HG02973 (cell line): ENCODE data around the gene SFT2D2.
"Not testable (repeated sequence)": the region's sequence is repeated elsewhere in the genome, so short reads cannot be mapped to it uniquely, and the experiment has no call there.

Source experiments
- ATAC-seq: cut with Tn5 transposase; IDR thresholded peaks from one replicate; pipeline ENCODE4 v1.9.1; 2021; ENCODE audit warnings: moderate library complexity; ENCODE audit not compliant: unreplicated experiment

SFT2D2 gene

GRCh38 chr1:168225476-168226190 is at the start of gene SFT2D2:
Gene SFT2D2, plus strand, starts transcription at chr1:168226004. Its CDS starts 76 bp downstream, at chr1:168226080.
- peak; percentile 66 for ATAC-seq

GRCh38 chr1:168178227-168178637 is 47.6 kb upstream of the SFT2D2 start:
- no peak for ATAC-seq

- peak; percentile 86 for ATAC-seq
Observed at GRCh38 chr1:168178638-168179437, 47.0 kb upstream of the SFT2D2 start, which contains the start of gene TIPRL. Gene TIPRL, plus strand, starts transcription at chr1:168178962. Its CDS starts 116 bp downstream, at chr1:168179078.

- ATAC-seq, result peak; percentile 4
Observed at GRCh38 chr1:168179438-168180147, 46.2 kb upstream of the SFT2D2 start.

- no peak for ATAC-seq
Observed at GRCh38 chr1:168180148-168180524, 45.7 kb upstream of the SFT2D2 start.

- not testable (repeated sequence) for ATAC-seq
Observed at GRCh38 chr1:168181063-168181720, 44.6 kb upstream of the SFT2D2 start.

- no peak for ATAC-seq
Observed at GRCh38 chr1:168187177-168187576, 38.6 kb upstream of the SFT2D2 start.

- no peak for ATAC-seq
Observed at GRCh38 chr1:168190403-168190802, 35.4 kb upstream of the SFT2D2 start.

- ATAC-seq, result no peak
Observed at GRCh38 chr1:168195199-168196135, 30.3 kb upstream of the SFT2D2 start.

GRCh38 chr1:168199056-168199455 is 26.7 kb upstream of the SFT2D2 start:
- no peak for ATAC-seq

- no peak for ATAC-seq
Observed at GRCh38 chr1:168202941-168203654, 22.7 kb upstream of the SFT2D2 start.

GRCh38 chr1:168206111-168206510 is 19.7 kb upstream of the SFT2D2 start:
- no peak for ATAC-seq

- not testable (repeated sequence) for ATAC-seq
Observed at GRCh38 chr1:168207673-168208072, 18.1 kb upstream of the SFT2D2 start.

- ATAC-seq, result no peak
Observed at GRCh38 chr1:168210312-168210711, 15.5 kb upstream of the SFT2D2 start.

- ATAC-seq, result no peak
Observed at GRCh38 chr1:168213349-168213748, 12.5 kb upstream of the SFT2D2 start.

GRCh38 chr1:168216171-168216570 is 9.6 kb upstream of the SFT2D2 start:
- no peak for ATAC-seq

- no peak for ATAC-seq
Observed at GRCh38 chr1:168217664-168218063, 8.1 kb upstream of the SFT2D2 start.

GRCh38 chr1:168218658-168219057 is 7.1 kb upstream of the SFT2D2 start:
- no peak for ATAC-seq

GRCh38 chr1:168220470-168220871 is 5.3 kb upstream of the SFT2D2 start:
- ATAC-seq, result no peak
